H54 (cell line): ENCODE results near the gene CAMTA1.

Source experiments
- DNase-seq: peaks from one replicate; pipeline ENCODE4 v3.0.0; 2011; ENCODE audit warnings: low spot score, mixed read lengths; ENCODE audit not compliant: insufficient read length
- FAIRE-seq: peaks from 3 replicates; lab custom pipeline; 2011; peaks lifted over from hg19 to GRCh38; lab: Jason Lieb, UNC
- POLR2A ChIP-seq: IDR thresholded peaks from 2 replicates; pipeline ENCODE4 v1.6.1; 2011; ENCODE audit warnings: low read depth, mild to moderate bottlenecking, low read length

Gene CAMTA1

DNA sequence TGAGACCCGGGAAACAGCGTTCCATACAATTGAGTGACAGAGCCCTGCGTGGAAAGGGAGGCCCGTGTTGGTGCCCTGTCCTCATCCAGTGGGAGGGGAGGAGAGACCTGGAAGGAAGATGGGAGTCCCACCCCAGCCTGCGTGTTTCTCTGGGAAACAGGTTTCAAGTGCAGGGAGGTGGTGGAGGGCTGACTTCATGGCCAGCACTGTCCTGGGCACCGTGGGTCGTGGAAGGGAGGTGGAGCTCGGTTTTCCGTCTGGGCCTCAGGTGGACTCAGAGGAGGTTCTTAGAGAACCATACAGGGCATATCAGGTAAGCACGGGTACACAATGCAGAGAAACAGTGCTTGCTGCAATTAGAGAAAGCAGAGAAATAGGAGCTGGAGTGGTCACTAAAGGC is 222.6 kb downstream of the CAMTA1 start:
- no peak for FAIRE-seq
- no peak for TF ChIP-seq POLR2A
- no peak for DNase-seq

DNA sequence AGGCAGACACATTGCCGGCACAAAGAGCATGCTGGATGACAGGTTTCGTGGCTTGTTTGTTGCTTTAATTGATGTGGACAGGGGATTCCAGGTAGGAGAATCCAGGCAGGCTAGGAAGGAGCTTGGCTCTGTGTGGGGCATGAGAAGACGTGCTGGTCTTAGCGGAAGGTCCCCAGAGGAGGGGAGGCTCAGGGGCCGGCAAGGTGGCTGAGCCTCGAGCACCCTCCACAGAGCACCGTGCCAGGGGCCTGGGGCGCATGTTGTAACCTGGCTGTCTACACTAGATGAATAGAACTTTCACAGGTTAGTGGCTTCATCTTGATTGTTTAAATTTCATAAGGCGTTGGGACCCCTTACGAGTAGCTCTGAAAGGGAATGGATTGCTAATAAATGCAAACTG is 223.1 kb downstream of the CAMTA1 start:
- no peak for DNase-seq

GRCh38 chr1:7008975-7009740 is 223.9 kb downstream of the CAMTA1 start:
- no peak for FAIRE-seq
- TF ChIP-seq POLR2A, result no peak
- no peak for DNase-seq

More for the DNA sequence above, 223.1 kb downstream of the CAMTA1 start:
- no peak for FAIRE-seq
- no peak for TF ChIP-seq POLR2A

DNA sequence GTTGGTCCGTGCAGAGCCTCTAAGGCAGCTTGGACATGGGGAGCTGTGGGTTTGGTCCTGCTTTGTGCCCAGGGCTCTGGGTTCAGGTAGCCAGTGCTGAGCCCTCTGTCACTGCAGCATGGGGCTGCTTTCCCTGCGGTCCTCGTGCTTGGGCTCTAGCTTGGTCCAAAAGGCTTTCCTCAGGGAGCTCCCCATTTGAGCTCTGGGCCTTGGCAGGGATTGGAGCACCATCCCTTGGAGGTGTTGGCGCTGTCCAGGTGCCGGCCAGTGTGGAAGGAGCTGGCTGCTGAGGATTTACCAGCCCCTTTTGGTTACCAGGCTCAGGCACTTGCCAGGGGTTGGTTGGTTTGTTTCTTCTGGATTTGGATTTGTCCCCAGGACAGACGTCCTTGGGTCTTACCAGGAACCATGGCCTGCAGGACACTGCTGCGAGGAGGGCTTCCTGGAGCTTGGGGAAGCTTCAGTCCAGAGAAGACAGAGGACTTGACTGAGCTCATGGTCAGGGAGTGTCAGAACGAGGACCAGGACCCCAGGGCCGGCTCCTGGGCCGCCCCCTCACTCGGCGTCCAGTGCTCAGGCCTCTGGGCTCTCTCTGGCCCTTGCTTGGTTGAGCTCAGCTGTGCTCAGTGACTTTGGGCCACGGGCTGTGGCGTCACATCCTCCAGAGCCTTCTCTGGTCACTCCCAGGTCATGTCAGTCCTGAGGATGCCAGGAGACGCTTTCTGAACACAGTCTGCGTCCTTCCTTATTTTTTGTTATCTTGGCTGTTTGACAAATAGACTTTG is 224.7 kb downstream of the CAMTA1 start:
- no peak for FAIRE-seq
- DNase-seq, result no peak
- TF ChIP-seq POLR2A, result no peak

- DNase-seq, result no peak
- TF ChIP-seq POLR2A, result no peak
- no peak for FAIRE-seq
Measured at GRCh38 chr1:7010534-7011200, 225.4 kb downstream of the CAMTA1 start.

DNA sequence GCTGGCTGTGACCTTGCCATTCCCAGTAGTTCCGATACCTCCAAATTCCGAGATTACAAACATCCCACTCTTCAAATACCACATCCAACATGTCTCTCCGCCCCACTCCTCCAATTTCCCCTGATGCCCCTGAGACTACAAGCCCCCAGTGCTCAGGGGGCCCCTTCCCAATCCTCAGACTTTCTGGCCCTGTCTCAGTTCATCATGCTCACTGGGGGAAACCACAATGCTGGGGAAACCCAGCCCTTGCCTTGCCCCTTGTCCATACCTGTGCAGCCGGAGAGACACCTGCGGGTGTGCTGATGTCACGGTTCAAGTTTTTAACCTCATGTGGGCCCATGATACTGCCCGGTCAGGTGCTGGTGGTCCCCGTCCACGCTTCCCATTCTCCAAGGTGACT is 226.6 kb downstream of the CAMTA1 start:
- no peak for TF ChIP-seq POLR2A
- DNase-seq (no peak), FAIRE-seq (no peak)

GRCh38 chr1:7012461-7012924 is 227.2 kb downstream of the CAMTA1 start:
- DNase-seq (no peak), FAIRE-seq (no peak)
- TF ChIP-seq POLR2A, result no peak

DNA sequence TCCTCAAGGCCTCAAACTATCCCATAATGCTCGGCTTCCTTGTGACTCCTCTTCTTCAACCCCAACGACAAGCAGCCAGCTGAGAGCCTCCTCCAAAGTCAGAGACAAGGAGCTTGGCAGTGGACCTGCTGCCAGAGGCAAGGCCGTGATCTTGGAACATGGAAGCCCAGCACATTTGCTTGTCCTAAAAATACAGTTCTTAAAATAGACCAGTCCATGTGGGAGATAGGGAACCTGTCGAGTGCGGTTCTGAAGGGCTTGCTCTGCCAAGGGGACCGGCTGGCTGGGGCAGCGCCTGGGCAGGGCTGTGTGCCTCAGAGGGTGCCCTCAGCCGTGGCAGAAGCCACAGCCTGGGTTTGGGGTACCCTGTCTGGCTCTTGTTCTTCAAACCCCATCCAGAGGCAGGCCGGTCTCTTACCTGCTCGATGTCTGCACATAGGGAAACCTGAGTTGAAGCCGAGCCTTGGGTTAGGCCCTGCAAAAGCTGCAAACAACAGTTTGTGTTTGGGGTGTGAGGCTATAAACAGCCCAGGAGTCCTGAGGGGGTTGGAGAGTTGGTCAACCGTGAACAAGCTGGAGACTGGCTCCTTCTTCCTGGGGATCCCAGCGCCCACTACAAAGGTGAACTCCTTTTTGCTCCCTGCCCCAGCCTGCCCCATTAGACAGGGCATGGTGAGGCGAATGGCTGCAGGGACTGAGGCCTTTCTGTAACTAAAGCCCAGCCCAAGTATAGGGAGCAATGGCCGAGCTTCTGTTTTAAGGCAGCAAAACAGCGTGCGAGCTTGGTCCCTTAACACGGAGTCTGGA is 228.8 kb downstream of the CAMTA1 start:
- no peak for TF ChIP-seq POLR2A
- DNase-seq (no peak), FAIRE-seq (no peak)

GRCh38 chr1:7014640-7014930 is 229.3 kb downstream of the CAMTA1 start:
- no peak for FAIRE-seq
- no peak for DNase-seq
- no peak for TF ChIP-seq POLR2A

GRCh38 chr1:7015022-7015421 is 229.8 kb downstream of the CAMTA1 start:
- DNase-seq, result no peak
- no peak for FAIRE-seq
- TF ChIP-seq POLR2A, result no peak

- no peak for FAIRE-seq
- TF ChIP-seq POLR2A, result no peak
- DNase-seq, result no peak
Measured at GRCh38 chr1:7018351-7018750, 233.1 kb downstream of the CAMTA1 start.

DNA sequence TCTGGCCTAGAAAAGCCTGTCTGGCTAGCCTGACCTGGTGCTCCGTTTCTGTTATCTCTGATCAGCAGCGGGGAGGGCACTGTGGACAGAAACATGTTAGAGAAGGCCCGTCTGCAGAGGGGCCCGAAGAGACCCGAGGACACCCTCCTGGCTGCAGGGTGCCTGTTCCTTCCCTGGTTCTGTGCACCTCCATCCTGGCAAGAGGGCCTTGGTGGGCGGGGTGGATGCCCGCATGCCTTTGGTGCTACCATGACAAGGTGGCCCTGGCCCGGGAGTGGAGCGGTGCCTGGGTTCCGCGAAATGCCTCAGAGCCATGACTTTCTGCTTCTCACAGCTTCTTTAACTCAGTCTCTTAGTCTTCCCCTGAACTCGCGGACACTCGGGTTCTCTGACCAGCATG is 233.6 kb downstream of the CAMTA1 start:
- no peak for DNase-seq
- no peak for FAIRE-seq
- TF ChIP-seq POLR2A, result no peak

DNA sequence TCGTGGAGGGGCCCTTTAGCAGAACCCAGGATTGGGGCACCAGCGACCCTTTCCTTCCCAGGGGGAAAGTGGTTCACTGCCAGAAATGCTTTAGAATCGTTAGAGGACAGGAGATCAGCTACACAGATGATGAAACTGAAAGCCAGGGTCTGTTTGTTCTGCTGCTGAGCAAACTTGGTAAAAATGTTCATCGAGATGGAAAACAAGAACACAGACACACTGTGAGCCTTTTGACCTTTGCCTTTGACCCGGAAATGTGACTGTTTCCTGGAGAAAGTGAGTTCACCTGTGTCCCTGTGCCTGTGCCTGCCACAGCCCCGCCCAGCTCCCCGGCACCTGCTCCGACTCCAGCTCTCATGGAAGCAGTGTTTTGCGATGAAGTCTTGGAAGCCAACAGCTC is 234.3 kb downstream of the CAMTA1 start:
- DNase-seq (no peak), FAIRE-seq (no peak)
- no peak for TF ChIP-seq POLR2A
